Erythroblast (primary cell): ENCODE data around the gene PRUNE2.

Source experiments
- GATA1 ChIP-seq: IDR thresholded peaks from 2 replicates; pipeline ENCODE4 v1.6.1; 2011; ENCODE audit warnings: low read depth, mild to moderate bottlenecking, control low read depth, low read length, moderate library complexity
- POLR2A ChIP-seq: IDR thresholded peaks from 2 replicates; pipeline ENCODE4 v1.6.1; 2011; ENCODE audit warnings: mild to moderate bottlenecking, low read length

- no peak for TF ChIP-seq POLR2A
- TF ChIP-seq GATA1: no peak
These were observed 697 bp upstream of the PRUNE2 start for GRCh38 chr9:76906647-76906975.
